Measurements from ENCODE around the gene FOXF1.

The FOXF1 gene

DNA sequence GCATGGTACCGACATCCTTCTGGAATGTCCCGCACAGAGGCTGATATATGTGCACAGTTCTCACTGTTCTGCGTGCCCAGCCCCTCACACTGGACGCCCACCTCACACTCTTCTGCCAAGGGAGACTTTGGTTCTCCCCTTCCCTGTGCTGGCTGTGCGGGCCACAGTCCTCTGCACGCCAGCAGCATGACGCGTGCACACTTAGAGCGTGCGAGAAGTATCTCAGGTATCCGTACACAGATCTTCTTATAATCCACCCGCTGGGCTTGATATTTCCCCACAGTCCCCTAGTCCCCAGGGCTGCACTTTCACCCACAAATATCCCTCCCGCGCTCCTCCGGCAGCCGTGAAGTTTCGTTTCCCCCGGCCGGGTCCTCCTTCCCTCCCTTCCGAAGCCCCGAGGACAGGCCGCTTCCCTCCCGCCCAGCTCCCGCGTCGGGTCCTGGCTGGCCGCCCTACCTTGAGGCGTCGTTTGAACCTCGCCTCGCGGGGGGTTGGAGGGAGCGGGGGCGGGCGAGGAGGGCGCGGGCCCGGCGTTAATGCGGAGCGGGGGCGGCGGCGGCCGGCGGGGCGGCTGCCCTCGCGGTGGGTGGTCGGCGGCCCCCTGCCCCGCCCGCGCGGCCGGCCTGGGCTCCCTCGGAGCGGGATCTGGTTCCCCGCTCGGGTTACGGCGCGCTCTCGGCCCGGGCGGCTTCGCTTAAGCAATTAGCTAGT is 5.0 kb upstream of the FOXF1 start:
- no peak for DNase-seq

DNA sequence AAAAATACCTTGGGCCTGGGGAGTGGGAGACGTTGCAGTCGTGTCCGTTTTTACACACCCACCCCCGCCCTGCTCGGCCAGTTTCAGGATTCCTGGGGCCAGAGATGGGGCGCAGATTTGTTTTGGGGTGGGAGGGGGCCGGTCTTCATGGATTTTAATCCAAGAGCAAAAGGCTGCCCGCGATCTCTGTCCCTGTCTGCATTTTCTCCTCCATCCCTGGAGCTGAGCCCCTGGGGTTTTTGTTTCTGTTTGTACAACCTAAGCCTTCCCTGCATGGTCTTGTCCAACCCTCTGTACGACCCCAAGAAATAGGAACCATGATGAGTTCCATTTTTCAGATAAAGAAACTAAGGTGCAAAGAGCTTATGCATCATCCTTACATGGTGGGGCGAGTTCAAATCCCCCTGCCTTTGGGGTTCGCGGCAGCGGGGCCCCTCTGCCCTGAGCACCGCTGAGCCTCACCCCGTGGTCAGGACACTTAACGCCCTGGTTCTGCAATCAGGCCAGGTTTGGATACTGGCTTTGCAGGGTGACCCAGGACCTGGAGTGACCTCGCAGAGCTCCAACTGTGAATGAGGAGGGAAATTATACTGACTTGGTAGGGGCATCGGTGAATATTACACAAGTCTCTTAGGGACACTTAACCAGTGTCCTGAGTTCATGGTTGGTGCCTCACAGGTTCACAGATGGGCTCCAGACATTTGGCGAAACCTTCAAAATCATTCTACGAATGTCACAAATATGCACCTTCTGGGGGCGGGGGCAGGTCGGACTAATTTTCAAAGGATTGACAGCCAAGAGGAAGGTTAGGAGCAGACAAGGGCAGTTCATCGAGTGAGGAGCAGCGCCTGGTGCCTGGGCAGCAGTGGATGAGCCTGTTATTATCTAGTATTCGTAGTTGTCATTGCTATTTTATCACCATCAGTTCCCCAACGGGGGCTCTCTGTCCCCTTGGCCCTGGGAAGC is 4.1 kb upstream of the FOXF1 start:
- no peak for DNase-seq

DNA sequence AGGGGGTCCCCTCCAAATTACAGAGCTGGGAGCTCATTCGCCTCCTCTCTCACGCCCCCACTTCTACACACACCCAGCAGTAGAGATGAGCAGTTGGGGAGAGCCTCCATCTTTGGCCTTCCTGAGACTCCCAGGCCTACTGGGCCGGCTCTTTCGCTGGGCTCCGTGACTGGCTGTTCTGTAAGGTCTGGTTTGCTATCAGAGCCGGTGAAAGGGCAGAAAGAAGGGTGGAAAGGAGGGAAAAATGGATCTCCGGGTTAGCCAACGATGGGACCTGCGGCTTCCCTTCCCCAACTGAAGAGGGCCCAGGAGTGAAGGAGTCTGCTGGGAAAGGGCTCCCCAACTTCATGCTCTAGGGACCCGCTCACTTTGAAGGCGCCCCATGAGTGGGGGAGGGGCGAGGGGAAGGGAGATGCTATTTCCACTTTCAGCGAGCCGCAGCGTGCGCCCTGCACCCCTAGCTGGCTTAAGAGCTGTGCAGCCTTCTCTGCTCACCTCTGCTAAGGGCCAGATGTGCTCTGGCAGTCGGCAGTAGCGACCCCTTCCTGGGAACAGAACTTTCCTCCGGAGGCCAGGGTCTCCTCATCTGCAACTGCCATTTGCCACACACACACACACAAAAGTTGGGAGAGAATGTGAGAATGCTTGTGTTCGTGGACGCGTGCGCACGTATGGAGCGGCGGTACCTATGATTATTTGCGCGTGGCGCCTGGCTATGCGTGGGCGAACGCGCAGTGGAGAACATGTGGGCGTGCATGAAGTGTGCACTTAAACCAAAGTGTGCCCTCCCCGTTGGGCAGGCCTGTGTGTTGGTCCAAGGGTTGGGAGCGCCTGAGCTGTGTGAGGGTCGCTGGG is 2.9 kb upstream of the FOXF1 start:
- no peak for DNase-seq

DNA sequence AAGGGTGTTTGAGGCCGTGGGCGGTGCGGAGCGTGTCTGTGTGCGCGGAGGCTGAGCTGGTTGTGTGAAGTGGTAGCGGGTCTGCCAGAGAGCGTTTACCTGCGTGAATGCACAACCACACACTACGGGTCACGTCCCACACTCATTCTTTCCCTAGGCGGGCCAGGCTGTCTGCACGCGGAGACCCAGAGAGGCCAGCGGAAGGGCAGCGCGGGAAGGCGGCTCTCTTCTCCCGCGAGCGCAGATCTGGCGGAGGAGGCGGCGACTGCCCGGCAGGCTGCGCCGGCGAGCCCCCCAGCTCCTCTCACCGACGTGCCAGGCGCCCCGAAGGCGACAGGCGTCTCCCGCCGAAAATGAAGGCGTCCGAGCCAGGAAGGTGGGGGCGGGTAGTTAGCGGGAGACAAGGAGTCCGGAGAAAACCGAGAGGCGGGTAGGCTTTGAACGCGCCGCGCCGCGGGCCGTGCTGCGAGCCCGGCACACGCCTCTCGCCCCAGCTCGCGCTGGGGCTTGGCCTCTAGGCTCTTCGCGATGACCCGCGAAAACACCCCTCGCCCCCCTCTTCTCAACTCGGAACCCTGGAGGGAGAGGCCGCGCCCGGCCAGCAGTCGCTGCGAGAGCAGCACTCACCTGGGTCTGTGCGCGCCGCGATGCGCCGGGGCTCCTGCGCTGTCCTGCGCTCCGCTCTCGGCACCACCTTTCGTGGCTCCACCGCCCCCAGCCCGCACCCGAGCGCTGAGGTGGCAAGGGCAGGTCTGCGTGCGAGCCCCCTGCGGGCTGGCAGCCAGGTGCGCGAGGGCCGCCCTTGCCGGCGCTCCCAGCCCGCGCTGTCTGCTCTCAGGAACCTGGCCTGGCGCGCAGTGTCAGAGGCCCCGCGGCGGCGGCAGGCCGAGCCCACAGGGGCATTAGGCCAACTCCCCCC is 2.0 kb upstream of the FOXF1 start:
- no peak for DNase-seq

DNA sequence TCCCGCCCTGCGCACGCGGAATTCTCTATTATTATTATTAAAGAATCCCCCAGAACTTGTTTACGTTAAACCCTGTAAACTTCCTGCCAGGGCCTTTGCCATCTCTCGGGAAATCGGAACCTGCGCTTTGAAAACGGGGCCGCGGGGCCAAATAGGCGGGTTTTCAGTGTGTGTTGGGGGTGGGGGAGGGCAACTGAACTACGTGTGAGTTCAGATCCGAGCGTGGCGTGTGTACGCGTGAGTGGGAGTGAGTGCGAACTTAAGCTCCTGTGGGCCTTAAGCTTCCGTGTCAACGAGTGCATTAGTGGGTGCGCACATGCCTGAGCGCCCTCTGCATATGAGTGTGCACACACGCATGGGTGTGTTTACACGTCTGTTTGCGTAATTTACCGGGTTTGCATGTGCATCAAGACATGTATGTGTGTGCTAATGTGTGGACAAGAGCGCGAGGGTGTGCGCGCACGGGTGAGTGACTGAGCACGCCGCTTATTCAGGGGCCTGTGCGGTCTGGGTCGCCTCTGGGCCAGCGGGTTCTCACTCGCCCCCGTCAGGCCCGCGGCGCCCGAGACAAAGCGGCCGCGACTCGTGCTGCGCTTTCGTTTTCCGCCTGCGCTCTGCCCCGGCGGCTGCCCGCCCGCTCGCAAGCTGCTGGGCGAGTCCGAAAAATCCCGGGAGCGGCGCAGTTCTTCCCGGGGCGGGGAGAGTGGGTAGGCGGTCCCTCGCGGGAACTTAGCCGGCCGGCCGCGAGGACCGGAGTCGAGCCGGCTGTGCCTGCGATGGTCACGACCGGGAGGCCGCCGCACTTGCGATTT is 1.2 kb upstream of the FOXF1 start:
- DNase-seq, result no peak

DNA sequence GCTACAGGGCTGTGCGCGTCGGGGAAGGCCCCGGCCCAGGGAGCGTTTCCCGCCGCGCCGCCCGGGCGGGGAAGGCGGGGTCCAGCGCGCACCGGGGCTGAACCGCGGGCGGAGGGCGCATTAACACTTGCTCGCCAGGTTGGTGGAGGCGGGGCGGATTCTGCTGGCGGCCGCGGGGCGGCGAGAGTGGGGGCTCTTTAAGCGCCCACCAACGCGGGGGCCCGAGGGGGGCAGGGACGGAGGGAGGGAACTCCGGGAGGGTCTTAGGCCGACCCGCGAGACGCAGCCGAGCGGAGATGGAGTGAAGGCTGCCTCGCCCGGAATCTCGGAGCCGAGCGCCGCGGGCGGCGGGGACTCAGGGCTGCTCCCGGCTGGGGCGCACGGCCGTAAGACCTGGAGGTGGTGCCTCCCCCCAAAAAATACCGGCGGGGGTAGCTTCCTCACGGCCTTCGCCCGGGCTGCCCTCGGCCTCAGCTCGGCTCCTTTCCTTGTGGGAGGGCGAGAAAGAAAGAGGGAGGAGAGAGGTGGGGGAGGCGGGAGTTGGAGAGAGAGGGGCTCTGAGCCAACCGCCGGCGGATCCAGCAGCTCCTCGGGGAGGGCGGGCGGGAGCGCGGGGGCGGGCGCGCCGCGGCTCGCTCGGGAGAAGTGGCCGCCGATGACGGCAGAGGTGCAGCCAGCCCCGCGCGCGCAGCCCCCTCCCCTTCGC is 415 bp upstream of the FOXF1 start:
- no peak for DNase-seq

DNA sequence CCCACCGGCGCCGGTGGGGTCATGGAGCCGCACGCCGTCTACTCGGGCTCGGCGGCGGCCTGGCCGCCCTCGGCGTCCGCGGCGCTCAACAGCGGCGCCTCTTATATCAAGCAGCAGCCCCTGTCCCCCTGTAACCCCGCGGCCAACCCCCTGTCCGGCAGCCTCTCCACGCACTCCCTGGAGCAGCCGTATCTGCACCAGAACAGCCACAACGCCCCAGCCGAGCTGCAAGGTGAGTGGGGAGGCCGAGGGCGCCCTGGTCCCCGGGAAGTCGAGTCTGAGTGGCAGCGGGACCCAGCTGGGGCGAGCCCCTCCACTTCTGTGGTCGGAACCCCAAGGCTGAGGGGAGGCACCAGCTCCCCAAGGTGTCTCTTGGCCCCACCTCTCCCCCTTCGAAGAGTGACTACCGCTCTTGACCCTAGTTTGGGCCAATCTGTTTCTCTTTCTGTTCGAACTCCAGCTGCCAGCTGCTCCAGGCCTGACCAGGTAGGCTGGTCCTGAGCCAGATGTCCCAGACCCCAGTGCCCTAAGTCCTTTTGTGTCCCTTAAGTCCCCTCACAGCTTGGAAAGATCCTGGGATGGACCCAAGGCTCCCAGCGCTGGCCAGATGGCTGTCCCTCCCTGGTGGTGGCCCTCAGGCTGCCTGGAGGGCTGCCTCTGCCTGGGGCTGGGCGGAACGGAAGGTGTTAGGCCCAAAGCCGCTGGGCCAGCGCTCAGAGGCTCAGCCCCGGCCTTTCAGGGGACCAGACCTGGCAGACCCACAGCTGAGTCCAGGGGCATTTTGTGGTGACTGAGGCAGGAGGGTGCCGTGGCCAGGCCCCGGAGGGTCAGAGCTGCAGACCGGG is 1.2 kb downstream of the FOXF1 start:
- DNase-seq, result no peak

DNA sequence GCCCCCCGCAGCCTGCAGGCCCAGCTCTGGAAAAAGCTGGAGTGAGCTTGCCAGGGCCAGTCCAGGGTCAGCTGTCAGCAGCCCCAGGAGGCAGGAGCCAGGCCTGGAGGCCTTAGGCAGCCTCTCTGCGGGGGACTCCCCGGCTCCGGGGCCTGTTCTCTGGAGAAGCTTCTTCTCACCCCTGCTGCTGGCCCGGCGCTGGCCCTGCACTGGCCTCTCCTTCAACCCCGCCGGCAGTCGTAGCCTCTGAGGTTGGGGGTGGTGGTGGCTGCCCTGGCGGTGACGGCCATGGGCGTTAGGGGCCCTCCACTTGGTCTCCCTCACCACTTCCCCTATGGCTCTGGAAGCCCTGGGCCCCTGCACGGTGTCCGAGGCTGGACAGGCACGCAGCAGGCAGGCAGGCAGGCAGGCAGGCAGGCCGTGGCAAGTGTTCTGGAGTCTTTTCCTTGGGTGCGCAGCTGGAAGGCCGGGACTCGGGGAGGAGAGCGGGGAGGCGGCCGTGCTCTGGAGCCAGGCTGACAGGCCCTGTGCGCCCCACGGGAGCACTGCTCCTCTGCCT is 2.1 kb downstream of the FOXF1 start:
- no peak for DNase-seq

DNA sequence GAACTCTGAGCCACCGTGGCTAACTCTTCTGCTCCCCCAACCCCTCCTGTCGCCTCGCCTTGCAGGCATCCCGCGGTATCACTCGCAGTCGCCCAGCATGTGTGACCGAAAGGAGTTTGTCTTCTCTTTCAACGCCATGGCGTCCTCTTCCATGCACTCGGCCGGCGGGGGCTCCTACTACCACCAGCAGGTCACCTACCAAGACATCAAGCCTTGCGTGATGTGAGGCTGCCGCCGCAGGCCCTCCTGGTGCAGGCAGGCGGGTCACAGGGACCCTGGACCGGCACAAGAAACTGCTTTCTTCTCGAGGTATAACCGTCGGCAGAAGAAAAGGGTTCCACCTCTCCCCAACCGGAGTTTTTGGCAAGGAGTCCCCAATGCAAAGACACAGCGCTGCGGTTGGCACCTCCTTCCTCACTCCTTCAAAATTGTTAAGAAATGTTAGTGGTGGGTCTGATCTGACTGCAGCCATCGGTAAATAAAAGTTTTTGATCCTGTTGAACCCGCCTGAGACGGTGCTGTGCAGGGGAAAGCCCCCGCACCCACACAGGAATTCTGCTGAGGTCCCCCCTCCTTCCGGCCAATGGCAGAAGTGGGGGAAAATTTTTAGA is 2.6 kb downstream of the FOXF1 start:
- no peak for DNase-seq

DNA sequence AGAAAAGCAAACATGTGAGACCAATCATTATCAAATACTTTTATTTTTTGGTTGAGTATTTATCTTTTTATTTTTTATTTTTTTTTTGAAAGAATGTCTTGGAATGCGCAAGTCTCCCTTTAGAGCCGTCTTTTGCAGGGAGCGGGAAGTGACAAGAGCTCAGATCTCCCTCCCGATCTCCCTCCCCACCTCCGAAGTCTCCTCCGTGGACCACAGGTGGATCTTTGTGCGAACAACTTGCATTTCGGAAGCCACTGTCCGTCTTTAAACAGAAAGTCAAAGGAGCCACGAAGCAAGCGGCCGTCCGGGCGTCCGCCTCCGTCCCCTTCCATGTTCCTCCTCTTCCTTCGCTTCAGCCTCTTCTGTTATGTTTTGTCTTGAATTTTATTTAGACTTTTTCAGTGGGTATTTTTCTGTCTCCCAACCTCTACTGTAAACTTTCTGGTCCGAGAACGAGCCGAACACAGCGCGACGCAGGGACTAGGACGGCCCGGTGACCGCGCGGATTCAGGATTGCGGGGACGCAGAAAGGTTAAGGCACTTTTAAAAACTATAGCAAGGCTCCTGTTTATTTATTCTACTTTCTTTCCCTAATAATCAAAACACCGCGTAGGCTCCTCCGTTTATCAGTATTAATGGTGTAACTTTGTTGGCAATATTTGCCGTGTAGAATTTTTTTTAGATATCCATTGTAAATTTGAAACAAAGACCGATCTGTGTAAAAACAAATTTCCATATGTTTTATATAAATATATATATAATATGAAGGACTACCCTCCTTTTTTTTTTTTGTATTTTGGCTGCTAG is 3.3 kb downstream of the FOXF1 start:
- no peak for DNase-seq

DNA sequence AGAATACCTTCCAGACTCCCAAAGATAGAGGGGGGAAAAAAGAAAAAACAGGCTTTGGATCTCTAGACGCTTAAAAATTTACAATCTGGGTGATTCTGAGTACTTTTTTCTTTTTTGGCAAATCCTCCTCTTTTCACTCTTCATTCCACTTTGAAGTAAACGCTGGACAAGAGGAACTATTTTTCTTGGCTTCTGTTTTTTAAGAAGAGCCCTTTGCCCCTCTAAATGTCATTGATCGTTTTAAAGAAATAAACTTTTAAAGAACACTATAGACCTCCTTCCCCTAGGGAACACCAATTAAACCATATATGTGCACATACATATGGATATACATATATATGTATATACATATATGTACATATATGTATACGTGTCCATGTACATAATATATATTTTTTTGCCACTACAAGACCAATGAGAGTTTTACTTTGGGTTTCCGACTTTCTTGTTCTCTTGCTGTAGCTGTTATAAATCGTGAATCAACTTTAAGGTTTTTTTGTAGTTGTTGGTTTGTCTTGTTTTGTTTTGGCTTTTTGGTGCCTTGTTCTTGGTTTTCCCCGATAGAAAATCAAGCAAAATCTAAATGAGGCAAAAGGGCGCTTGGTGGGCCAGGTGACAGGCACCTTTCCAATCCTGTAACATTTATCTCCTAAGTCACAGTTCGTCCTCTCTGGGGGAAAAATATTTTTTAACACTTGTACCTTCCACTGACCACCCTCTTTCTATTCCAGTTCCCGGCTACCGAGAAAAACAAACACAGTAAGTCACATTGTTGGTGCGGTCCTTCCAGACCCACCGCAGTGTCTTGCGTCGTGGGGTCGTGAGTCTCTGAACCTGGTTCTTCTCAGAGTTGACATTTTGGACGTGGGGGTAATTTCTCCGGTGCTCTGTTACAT is 4.4 kb downstream of the FOXF1 start:
- no peak for DNase-seq

DNA sequence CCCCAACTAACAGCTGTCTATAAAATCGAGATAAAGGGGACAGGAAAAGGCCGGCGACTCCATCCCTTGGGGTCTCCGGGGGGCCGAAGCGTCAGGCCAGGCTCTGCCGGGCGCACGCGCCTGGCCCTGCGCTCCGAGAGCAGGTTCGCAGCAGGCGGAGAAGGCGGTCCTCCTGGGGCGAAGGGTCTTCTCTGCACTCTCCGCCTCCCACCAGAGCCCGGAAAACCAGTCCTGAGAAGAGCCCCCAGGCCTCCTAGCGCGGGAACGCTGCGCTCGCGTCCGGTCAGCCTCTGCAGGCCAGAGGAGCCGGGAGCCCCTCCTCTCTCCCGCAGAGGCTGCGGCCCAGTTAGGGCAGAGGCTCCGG is 5.1 kb downstream of the FOXF1 start:
- no peak for DNase-seq

DNA sequence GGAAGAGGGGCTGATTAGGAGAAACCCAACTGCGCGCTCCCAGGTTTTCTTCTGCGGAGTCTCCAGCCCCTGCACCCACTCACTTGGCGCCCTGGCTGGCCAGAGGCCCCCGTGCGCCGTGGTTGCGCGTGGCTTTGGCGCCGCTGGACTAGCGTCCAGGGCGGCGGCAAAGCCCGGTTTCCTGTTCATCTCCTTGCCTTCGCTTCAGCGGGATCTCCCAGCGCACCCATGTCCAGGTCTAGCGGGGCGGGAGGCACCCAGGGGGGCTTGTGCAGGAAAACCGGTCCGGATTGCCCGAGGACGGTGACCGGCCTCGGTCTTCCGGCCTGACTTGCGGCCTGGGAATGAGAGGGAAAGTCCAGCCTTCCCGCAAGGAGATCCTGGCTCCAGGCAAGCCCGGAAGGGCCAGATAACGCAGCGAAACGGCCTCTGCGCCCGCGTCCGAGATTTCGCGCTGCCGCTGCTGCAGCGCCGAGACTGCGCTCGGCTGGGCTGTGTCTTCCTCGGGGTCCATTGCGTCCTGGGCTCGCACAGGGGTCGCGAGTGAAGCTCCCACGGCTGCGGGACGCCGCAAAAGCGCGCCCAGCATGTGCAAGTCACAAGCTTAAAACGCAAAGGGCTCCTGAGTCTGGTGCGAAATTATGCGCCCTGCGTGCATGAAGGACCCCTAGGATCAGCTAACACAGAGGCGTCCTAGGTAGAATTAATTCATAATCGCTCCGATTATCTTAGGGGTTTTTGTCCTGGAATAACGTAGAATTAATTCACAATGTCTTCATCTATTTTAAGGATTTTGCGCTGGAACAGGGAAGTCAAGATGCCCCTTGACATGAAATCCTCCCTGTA is 5.7 kb downstream of the FOXF1 start:
- DNase-seq, result no peak

DNA sequence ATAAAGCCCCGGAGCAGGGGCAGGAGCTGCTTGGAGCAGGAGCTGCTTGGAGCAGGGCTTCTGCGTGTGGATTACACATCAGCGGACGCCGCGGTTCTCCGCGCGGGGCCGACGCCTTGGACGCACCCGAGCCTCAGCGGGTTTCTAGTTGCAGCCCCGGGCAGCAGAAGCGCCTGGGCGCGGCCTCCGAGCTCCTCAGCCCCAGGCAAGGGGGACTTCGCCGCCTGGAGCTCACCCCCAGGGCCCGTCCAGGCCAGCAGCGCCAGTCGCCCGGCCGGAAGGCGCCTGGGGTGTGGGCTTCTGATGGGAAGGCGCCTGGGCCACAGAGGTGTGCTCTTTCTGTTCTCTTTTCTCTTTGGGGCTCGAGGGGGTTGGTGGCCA is 6.3 kb downstream of the FOXF1 start:
- DNase-seq, result no peak

DNA sequence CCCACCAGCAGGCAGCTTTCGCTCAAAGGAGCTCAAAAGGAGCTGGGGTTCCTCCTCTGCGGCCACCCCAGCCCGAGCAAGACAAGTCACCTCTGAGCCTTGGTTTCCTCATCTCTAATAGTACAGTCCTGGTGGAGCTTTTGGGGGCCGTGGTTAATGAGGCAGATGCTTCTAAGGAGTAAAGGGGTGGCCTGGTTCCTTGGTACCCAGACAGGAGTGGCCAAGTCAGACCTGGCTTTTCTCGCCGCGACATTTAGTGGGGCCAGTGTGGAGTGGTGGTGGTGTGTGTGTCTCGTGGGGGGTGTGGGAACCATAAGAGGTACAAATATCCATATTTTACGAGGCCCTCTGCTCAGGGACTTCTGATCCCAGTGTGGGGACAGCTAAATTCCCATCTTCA is 6.7 kb downstream of the FOXF1 start:
- DNase-seq, result no peak

Data from NCI-H524 (cell line).